Measurements from ENCODE around the gene CRMP1. TPM values are rescaled to one million over a fixed set of nuclear protein-coding genes. Genes with fewer than 3 reads are reported as not detected.
A peak's percentile ranks its signal among the peaks of the same experiment; 100 is the strongest.

The CRMP1 gene
- total RNA-seq, 3 donors from 2014 or later, result 0.08 TPM; not detected in 2

- Mint-ChIP-seq H3K9me3 (no peaks in the 10 kb centered on the region), H3K4me3 (peak overlapping the region; percentile 13), H3K27me3 (ENCODE audit: low read depth) (peaks cover 61% of the 10 kb centered on the region), H3K36me3 (ENCODE audit: insufficient read depth) (no peaks in the 10 kb centered on the region), H3K4me1 (ENCODE audit: low read depth) (peaks cover 5% of the 10 kb centered on the region)
- no peak for DNase-seq
- no peak for ATAC-seq
Measured at GRCh38 chr4:5887361-5888221, 5.3 kb downstream of the CRMP1 start.

GRCh38 chr4:5887011-5887360 is 5.9 kb downstream of the CRMP1 start:
- H3K4me1 Mint-ChIP-seq (ENCODE audit: low read depth), result peaks cover 5% of the 10 kb centered on the region
- H3K4me3 Mint-ChIP-seq, result no peak overlapping the region
- DNase-seq (no peak), ATAC-seq (no peak)
- no peaks in the 10 kb centered on the region for H3K36me3 Mint-ChIP-seq (ENCODE audit: insufficient read depth)
- no peaks in the 10 kb centered on the region for H3K9me3 Mint-ChIP-seq
- H3K27me3 Mint-ChIP-seq (ENCODE audit: low read depth), result peaks cover 60% of the 10 kb centered on the region

GRCh38 chr4:5885733-5886132 is 7.2 kb downstream of the CRMP1 start:
- Mint-ChIP-seq H3K27me3 (ENCODE audit: low read depth) (peaks cover 51% of the 10 kb centered on the region), H3K36me3 (ENCODE audit: insufficient read depth) (no peaks in the 10 kb centered on the region), H3K4me3 (no peak overlapping the region), H3K9me3 (no peaks in the 10 kb centered on the region), H3K4me1 (ENCODE audit: low read depth) (peaks cover 5% of the 10 kb centered on the region)
- ATAC-seq, result no peak
- no peak for DNase-seq

- ATAC-seq (no peak), DNase-seq (no peak)
- Mint-ChIP-seq H3K4me3 (no peak overlapping the region), H3K4me1 (ENCODE audit: low read depth) (peaks cover 5% of the 10 kb centered on the region), H3K27me3 (ENCODE audit: low read depth) (peaks cover 51% of the 10 kb centered on the region), H3K9me3 (no peaks in the 10 kb centered on the region), H3K36me3 (ENCODE audit: insufficient read depth) (no peaks in the 10 kb centered on the region)
Measured at GRCh38 chr4:5884796-5885195, 8.1 kb downstream of the CRMP1 start.

GRCh38 chr4:5883916-5884315 is 9.0 kb downstream of the CRMP1 start:
- Mint-ChIP-seq H3K27me3 (ENCODE audit: low read depth) (peaks cover 47% of the 10 kb centered on the region), H3K9me3 (no peaks in the 10 kb centered on the region), H3K4me3 (no peak overlapping the region), H3K4me1 (ENCODE audit: low read depth) (peaks cover 2% of the 10 kb centered on the region), H3K36me3 (ENCODE audit: insufficient read depth) (no peaks in the 10 kb centered on the region)
- ATAC-seq (no peak), DNase-seq (no peak)

GRCh38 chr4:5882947-5883346 is 9.9 kb downstream of the CRMP1 start:
- peaks cover 46% of the 10 kb centered on the region for H3K27me3 Mint-ChIP-seq (ENCODE audit: low read depth)
- no peak for ATAC-seq
- no peaks in the 10 kb centered on the region for H3K4me1 Mint-ChIP-seq (ENCODE audit: low read depth)

GRCh38 chr4:5881340-5881739 is 11.5 kb downstream of the CRMP1 start:
- H3K4me1 Mint-ChIP-seq (ENCODE audit: low read depth), result no peaks in the 10 kb centered on the region
- no peak for ATAC-seq
- H3K9me3 Mint-ChIP-seq, result no peaks in the 10 kb centered on the region
- H3K27me3 Mint-ChIP-seq (ENCODE audit: low read depth), result peaks cover 34% of the 10 kb centered on the region
- DNase-seq, result no peak
- no peaks in the 10 kb centered on the region for H3K36me3 Mint-ChIP-seq (ENCODE audit: insufficient read depth)
- H3K4me3 Mint-ChIP-seq, result no peak overlapping the region

More at GRCh38 chr4:5882947-5883346, 9.9 kb downstream of the CRMP1 start:
- H3K9me3 Mint-ChIP-seq, result no peaks in the 10 kb centered on the region
- H3K36me3 Mint-ChIP-seq (ENCODE audit: insufficient read depth), result no peaks in the 10 kb centered on the region
- DNase-seq, result no peak
- no peak overlapping the region for H3K4me3 Mint-ChIP-seq

GRCh38 chr4:5878359-5878758 is 14.5 kb downstream of the CRMP1 start:
- no peaks in the 10 kb centered on the region for H3K9me3 Mint-ChIP-seq
- DNase-seq, result no peak
- peaks cover 23% of the 10 kb centered on the region for H3K27me3 Mint-ChIP-seq (ENCODE audit: low read depth)
- no peak overlapping the region for H3K4me3 Mint-ChIP-seq
- H3K4me1 Mint-ChIP-seq (ENCODE audit: low read depth), result no peaks in the 10 kb centered on the region
- no peaks in the 10 kb centered on the region for H3K36me3 Mint-ChIP-seq (ENCODE audit: insufficient read depth)
- no peak for ATAC-seq

- Mint-ChIP-seq H3K4me1 (ENCODE audit: low read depth) (no peaks in the 10 kb centered on the region), H3K4me3 (no peak overlapping the region), H3K27me3 (ENCODE audit: low read depth) (peaks cover 18% of the 10 kb centered on the region), H3K9me3 (no peaks in the 10 kb centered on the region), H3K36me3 (ENCODE audit: insufficient read depth) (no peaks in the 10 kb centered on the region)
- ATAC-seq (no peak), DNase-seq (no peak)
Measured at GRCh38 chr4:5877392-5877791, 15.5 kb downstream of the CRMP1 start.

GRCh38 chr4:5874811-5875449 is 18.0 kb downstream of the CRMP1 start:
- Mint-ChIP-seq H3K4me3 (no peak overlapping the region), H3K9me3 (no peaks in the 10 kb centered on the region), H3K4me1 (ENCODE audit: low read depth) (no peaks in the 10 kb centered on the region), H3K36me3 (ENCODE audit: insufficient read depth) (no peaks in the 10 kb centered on the region), H3K27me3 (ENCODE audit: low read depth) (peaks cover 15% of the 10 kb centered on the region)
- ATAC-seq (no peak), DNase-seq (no peak)

GRCh38 chr4:5870701-5871100 is 22.2 kb downstream of the CRMP1 start:
- Mint-ChIP-seq H3K27me3 (ENCODE audit: low read depth) (peaks cover 7% of the 10 kb centered on the region), H3K4me3 (no peak overlapping the region), H3K4me1 (ENCODE audit: low read depth) (peaks cover 13% of the 10 kb centered on the region), H3K36me3 (ENCODE audit: insufficient read depth) (no peaks in the 10 kb centered on the region), H3K9me3 (no peaks in the 10 kb centered on the region)
- DNase-seq (no peak), ATAC-seq (no peak)

- no peak for DNase-seq
- Mint-ChIP-seq H3K4me1 (ENCODE audit: low read depth) (peaks cover 13% of the 10 kb centered on the region), H3K27me3 (ENCODE audit: low read depth) (peaks cover 7% of the 10 kb centered on the region), H3K9me3 (no peaks in the 10 kb centered on the region), H3K4me3 (no peak overlapping the region), H3K36me3 (ENCODE audit: insufficient read depth) (no peaks in the 10 kb centered on the region)
- no peak for ATAC-seq
Measured at GRCh38 chr4:5869966-5870619, 22.8 kb downstream of the CRMP1 start.

- ATAC-seq, result no peak
- Mint-ChIP-seq H3K4me1 (ENCODE audit: low read depth) (peaks cover 15% of the 10 kb centered on the region), H3K4me3 (no peak overlapping the region), H3K9me3 (no peaks in the 10 kb centered on the region), H3K27me3 (ENCODE audit: low read depth) (peaks cover 5% of the 10 kb centered on the region), H3K36me3 (ENCODE audit: insufficient read depth) (no peaks in the 10 kb centered on the region)
- DNase-seq, result no peak
Measured at GRCh38 chr4:5867866-5868265, 25.0 kb downstream of the CRMP1 start.

GRCh38 chr4:5866841-5867813 is 25.8 kb downstream of the CRMP1 start:
- Mint-ChIP-seq H3K4me3 (no peak overlapping the region), H3K27me3 (ENCODE audit: low read depth) (peaks cover 7% of the 10 kb centered on the region), H3K4me1 (ENCODE audit: low read depth) (peaks cover 15% of the 10 kb centered on the region), H3K36me3 (ENCODE audit: insufficient read depth) (no peaks in the 10 kb centered on the region), H3K9me3 (no peaks in the 10 kb centered on the region)
- ATAC-seq (no peak), DNase-seq (no peak)
